ELR (cell line): Measurements from ENCODE around the gene PUSL1.
"Not testable (repeated sequence)": the region's sequence is repeated elsewhere in the genome, so short reads cannot be mapped to it uniquely, and the experiment has no call there.

Experiments
- DNase-seq: peaks from one replicate; pipeline ENCODE4 v3.0.0-alpha.2; 2015; ENCODE audit warnings: low read depth

Gene PUSL1

DNA sequence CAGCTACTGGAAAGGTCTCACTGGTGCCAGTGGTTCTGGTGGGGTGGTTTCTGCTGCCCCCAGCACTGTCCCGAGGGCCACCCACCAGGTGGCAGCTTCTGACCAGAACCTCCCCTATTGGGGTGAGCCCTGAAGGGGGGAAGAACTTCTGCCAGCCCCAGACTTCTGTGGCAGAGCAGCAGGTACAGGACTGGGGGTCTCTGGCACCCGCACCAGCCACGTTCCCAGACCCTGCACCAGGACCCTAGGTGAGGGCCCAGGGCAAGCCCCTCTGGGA is 1.6 kb downstream of the PUSL1 start:
- DNase-seq = no peak

GRCh38 chr1:1310476-1311053 is 2.2 kb downstream of the PUSL1 start:
- no peak for DNase-seq

DNA sequence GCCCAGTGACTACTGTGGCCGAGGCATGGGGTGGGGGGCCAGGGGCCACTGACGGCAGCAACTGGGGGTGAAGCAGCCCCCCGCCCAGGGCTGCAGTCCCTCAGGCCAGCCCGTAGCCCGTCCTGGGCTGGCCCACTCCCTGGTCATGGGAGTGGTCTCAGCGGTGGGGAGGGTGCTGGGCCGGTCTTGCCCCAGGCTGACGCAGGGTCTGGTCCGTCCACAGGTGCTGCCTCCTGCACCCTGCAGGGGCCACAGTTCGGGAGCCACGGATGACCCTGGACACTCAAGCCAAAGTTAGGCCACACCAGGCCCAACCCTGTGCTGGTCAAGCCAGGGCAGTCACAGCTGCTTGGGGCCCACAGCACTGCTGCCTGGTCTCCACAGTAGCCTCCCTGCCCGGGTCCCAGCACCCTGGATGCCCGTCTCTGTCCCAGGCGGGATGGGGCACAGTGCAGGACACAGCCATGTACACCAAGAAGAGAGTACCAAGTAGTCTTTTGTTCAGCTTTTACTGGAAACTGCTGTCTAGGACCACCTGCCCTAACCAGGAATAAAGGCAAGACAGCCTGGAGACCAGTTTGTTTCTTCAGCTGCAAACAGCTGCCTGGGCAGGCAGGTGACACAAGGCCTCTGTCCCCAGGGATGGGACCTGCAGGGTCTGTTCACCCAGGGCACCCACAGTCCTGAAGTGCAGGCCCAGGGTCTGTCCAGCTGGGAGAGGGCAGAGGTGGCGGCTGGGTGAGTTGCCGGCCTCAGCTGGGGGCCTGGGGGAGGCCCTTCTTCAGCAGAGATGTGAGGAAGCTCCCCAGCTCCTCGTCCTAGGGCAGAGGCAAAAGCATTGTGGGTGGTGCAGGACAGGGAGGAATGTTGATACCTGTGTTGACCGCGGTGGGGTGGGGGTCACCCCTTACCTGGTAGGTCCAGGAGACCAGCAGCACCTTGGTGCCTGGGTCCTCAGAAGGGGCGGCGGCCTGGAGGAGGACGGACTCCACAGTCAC is 3.0 kb downstream of the PUSL1 start:
- no peak for DNase-seq

GRCh38 chr1:1312450-1313314 is 4.3 kb downstream of the PUSL1 start:
- no peak for DNase-seq

DNA sequence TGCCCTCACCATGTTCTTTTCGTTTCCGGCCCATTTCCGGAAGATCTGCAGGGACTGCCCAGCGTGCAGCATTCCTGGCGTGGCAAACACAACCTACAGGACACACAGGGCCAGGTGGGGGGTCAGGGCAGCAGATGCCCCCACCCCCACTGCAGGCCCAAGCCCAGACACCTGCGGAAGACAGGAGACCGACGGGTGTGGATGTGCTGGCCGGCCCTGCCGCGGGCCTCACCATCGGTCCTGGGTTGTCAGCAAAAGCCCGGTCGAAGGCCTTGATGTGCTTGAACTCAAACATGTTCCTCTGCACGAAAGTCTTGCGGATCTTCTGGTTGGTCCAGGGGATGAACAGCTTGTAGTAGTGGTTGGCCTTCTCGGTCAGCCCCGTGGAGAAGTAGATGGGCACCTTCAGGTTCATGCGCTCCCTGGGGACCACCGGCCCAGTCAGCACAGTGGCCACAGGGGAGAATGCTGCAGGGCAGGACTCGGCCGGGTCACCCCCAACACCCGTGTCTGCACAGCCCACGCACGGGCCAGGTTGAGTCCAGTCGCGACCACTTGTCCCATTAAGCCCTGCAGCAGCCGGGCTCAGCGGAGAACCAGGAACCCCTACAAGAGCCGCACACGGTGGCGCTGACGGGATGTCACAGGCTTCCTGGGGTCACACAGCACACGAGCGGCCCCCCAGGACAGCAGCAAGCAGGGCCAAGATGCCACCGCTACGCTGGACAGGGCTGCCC is 5.3 kb downstream of the PUSL1 start:
- DNase-seq = no peak

DNA sequence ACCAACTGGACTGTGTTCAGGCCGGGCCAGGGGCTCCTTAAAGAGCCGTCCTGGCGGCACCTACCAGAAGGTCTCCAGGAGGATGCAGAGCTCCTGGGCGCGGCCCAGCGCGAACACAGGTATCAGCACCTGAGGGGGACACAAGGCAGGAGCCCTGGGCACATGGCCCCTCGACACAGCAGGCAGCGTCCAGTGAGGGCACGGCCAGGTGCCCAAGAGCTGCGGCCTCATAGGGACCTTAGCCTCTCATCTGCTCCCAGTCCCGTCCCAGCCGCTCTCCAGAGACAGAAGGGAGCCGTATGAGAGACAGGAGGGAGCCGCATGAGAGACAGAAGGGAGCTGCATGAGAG is 5.8 kb downstream of the PUSL1 start:
- DNase-seq = no peak

- DNase-seq = no peak
These were observed 6.4 kb downstream of the PUSL1 start for GRCh38 chr1:1314678-1315335.

GRCh38 chr1:1315435-1315954 is 7.1 kb downstream of the PUSL1 start:
- no peak for DNase-seq

DNA sequence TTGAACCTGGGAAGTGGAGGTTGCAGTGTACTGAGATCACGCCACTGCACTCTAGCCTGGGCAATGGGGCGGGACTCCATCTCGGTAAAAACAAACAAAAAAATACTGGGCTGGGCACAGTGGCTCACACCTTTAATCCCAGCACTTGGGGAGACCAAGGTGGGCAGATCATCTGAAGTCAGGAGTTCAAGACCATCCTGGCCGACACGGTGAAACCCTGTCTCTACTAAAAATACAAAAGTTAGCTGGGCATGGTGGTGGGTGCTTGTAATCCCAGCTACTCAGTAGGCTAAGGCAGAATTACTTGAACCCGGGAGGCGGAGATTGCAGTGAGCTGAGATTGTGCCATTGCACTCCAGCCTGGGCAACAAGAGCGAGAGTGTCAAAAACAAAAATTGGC is 7.8 kb downstream of the PUSL1 start:
- DNase-seq = not testable (repeated sequence)

DNA sequence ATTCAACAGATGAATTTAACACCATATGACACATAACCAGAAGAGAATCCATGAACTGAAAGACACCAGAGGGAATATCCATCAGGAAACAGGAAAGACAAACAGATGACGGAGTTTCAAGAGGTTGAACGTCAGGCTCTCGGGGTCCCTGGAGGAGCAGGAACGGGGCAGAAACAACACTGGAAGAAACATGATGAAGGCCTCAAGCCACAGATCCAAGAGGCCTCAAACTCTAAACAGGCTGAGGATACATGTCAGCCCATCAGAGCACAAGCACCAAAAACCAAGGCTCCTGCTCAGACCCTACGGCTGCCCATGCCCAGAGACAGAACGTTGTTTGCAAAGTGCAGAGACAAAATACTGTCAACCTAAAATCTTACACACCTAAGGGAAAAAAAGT is 9.0 kb downstream of the PUSL1 start:
- DNase-seq = no peak

DNA sequence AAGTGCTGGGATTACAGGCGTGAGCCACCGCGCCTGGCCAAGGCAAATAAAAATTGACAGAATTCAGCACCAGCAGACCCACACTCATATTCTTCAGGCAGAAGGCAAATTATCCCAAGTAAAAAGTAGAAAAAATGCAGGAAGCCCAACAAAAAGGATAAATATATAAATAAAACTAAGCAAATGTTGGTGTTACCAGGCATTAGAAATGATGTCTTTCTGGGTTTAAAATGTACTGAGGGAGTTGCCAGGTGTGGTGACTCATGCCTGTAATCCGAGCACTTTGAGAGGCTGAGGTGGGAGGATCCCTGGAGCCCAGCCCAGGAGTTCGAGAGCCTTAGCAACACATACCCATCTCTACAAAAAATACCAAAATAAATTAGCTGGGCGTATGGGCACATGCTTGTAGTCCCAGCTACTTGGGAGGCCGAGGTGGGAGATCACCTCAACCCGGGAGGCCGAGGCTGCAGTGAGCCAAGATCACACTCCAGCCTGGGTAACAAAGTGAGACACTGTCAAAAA is 9.8 kb downstream of the PUSL1 start:
- peak; percentile 88 for DNase-seq

- DNase-seq = no peak
These were observed 10.6 kb downstream of the PUSL1 start for GRCh38 chr1:1318777-1319645.

DNA sequence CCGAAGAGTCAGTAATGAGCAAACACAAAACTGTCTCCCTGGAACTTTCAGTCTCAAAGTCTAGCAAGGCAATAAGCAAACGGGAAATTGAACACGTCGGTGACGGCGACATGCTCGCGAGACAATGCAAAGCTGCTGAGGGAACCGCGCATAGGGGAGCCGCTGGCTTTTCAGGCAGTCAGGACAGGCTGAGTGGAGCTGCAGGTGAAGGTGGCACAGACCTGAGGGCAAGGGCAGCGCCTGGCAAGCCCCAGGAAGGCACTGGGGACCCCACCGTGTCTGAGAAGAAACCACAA is 11.2 kb downstream of the PUSL1 start:
- no peak for DNase-seq

- DNase-seq = no peak
These were observed 12.5 kb downstream of the PUSL1 start for GRCh38 chr1:1320666-1321448.

GRCh38 chr1:1321477-1321876 is 13.1 kb downstream of the PUSL1 start:
- DNase-seq = no peak

DNA sequence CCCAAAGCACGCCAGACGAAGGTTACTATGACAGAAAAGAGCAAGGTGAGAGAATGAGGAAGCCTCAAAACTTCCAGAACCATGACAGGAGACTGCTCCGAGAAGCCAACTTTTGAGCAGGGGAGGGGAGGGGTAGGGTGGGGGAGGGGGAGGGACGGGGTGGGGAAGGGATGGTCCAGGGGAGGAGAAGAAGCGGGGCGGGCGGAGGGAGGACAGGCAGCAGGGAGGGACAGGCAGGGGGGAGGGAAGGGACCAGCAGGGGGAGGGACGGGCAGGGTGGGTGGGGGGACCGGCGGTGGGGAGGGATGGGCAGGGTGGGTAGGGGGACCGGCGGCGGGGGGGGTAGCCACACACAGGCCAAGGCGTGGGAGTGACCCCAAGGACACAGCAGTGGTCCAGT is 14.0 kb downstream of the PUSL1 start:
- no peak for DNase-seq

GRCh38 chr1:1322952-1323351 is 14.6 kb downstream of the PUSL1 start:
- DNase-seq = no peak

- no peak for DNase-seq
These were observed 15.7 kb downstream of the PUSL1 start for GRCh38 chr1:1324084-1324523.

- peak; percentile 92 for DNase-seq
These were observed 16.3 kb downstream of the PUSL1 start, which contains the start of the genes CPTP and INTS11 for GRCh38 chr1:1324524-1325287. Gene CPTP (plus strand): TSS chr1:1324802. CDS start chr1:1326911, 2,109 bp downstream. Gene INTS11 (minus strand): TSS chr1:1324660. CDS start chr1:1324608, 52 bp downstream.
